HG03520 (cell line): ENCODE results near the gene ANO5.

Experiments used
- ATAC-seq: cut with Tn5 transposase; IDR thresholded peaks from one replicate; pipeline ENCODE4 v1.9.1; 2021; ENCODE audit warnings: mild to moderate bottlenecking, moderate library complexity; ENCODE audit not compliant: unreplicated experiment

Gene ANO5, protein sequence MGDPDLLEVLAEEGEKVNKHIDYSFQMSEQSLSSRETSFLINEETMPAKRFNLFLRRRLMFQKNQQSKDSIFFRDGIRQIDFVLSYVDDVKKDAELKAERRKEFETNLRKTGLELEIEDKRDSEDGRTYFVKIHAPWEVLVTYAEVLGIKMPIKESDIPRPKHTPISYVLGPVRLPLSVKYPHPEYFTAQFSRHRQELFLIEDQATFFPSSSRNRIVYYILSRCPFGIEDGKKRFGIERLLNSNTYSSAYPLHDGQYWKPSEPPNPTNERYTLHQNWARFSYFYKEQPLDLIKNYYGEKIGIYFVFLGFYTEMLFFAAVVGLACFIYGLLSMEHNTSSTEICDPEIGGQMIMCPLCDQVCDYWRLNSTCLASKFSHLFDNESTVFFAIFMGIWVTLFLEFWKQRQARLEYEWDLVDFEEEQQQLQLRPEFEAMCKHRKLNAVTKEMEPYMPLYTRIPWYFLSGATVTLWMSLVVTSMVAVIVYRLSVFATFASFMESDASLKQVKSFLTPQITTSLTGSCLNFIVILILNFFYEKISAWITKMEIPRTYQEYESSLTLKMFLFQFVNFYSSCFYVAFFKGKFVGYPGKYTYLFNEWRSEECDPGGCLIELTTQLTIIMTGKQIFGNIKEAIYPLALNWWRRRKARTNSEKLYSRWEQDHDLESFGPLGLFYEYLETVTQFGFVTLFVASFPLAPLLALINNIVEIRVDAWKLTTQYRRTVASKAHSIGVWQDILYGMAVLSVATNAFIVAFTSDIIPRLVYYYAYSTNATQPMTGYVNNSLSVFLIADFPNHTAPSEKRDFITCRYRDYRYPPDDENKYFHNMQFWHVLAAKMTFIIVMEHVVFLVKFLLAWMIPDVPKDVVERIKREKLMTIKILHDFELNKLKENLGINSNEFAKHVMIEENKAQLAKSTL

DNA sequence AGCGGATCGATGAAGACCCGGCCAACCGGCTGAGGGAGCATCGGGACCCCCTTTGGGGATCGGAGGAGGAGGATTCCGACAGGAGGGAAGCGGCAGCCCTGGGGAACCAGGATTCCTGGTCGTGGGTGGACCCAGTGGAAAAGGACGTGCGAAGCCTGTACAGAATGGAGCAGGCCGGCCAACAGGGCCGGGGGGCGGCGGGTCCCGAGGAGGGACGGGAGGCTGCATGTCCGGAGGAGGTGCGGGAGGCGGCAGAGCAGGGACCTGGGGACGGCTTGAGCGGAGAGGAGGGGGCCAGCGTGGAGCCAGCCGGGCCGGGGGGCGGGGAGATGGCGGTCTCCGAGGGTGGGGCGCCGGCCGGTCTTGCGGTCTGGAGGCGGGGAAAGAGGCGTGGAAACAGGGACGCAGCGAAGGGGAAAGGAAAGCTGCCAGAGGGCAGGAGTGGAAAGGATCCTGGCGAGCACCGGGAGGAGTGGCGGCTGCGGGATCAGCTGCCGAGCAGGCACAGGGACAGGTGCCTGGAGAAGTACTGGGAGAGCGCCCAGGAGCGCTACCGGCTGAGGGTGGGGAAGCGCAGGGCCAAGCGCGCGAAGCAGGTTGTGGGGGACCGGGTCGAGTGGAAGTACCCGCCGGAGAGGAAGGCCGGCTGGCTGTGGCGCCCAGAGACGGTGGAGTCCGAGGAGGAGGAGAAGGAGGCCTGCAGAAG lies at the start of gene ANO5:
Gene ANO5, plus strand, starts transcription at position 444 of the 706 bp plus-strand sequence. CDS start 408 bp downstream, outside the sequence.
- peak; percentile 30 for ATAC-seq

DNA sequence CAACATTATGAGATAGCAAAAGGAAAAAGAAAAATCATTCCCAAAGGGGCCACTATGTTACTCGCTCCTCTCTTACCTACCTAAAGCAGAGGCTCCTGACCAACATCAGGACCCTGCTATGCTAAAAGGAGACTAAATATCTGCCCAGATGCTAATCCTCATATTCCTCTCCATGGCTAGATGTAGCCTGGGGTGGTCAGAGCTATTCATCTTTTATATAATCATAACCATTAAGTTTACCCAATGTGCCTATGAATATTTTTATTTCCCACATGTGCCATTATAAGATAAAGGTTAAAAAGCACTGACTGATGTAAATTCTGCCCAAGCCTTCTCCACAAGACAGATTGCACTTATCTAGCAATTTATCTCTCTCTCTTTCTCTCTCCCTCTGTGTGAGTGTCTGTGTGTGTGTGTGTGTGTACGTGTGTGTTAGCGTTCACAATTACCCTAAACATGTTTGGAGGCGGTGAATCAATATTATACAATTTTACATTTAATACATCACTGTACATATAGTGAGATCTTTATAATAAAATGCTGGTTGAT lies 41.2 kb upstream of the ANO5 start:
- ATAC-seq, result no peak

DNA sequence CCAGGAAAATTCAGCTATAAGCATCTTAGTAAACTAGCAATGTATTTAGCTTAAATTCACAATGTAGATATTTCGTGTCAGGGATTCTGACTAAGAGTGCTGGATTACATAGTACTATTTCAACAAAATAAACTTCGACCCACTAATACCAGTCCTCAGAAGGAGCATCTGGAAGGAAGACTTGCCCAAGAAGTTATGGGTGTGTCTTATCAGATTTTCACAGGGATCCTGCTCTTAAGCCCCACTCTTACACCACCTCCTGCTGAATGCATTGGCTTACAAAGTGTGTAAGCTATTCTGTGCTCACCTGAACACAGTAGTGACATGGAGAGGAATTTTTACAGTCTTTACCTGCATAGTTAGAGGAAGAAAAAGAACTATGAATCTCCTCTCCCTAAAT lies 35.4 kb upstream of the ANO5 start:
- no peak for ATAC-seq

DNA sequence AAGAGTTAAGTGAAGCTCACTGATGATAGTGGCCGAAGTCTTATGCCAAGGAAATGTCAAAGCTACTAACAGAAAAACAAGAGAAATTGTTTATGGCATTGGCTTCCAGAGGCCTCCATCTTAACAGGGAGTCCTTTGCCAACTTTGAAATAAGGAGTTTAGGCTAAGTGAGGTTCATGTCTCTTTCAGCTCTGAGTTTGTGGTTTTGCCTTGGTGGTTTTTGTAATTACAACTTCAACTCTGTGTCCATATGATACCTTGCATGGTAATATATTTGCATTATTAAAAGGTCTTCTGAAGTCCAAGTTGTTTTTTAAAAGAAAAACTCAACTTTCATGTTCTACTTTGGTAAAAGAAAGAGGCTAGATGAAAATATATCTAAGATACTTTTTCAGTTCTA lies 31.4 kb upstream of the ANO5 start:
- ATAC-seq, result no peak

DNA sequence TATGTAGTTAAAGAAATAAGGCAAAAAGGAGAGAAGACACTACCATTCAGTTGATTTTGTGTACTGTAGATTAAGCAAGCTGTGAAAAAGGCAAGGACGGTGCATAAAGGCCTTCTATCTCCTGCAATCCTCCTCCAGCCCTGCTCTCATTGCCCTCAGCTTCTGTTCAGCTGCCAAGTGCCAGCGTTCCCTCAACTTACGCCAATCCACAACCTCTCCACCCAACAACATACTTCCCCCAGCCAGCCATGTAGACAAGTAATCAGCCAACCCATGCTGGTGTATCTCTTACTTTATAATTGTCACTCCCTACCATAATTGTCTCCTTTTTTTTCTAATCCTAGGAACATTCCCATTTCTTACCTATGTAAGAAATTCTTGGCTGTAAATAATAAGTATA lies 30.1 kb upstream of the ANO5 start:
- ATAC-seq, result no peak

DNA sequence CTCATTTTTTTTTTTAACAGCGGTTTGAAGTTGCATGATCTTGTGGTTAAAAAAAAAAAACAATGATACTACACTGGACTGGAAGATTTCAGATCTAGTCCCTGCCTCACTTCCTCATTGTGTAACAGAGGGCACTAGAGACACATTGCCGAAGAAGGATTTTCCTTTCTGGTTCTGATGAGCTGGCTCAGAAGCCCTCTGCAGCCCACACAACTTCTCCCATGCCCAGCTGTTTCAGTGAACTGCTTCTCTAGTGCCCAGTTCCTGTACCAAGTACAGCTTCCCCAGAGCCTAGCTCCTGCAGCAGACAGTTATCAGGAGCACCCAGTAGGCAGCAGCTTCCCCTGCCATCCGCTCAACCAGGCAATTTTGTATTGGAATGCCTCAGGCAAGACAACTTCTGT lies 29.5 kb upstream of the ANO5 start:
- ATAC-seq, result peak; percentile 82

DNA sequence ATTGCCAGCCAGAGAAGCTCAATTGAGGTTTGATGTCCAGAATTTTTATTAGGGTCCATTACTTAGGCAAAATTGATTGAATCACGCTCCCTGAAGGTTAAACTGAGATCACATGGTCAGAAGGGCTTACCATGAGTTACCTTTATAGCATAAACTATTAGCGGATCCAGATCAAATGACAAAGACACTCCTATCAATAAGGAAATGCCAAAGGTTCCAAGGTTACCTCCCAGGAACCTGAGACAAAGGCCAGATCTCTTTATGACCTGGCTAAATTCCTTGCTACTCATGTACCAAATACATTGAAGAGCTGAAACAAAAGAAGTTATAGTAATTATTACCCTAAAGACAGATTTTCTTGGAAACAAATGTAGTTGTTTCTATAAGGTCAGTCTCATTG lies 27.8 kb upstream of the ANO5 start:
- ATAC-seq, result no peak

DNA sequence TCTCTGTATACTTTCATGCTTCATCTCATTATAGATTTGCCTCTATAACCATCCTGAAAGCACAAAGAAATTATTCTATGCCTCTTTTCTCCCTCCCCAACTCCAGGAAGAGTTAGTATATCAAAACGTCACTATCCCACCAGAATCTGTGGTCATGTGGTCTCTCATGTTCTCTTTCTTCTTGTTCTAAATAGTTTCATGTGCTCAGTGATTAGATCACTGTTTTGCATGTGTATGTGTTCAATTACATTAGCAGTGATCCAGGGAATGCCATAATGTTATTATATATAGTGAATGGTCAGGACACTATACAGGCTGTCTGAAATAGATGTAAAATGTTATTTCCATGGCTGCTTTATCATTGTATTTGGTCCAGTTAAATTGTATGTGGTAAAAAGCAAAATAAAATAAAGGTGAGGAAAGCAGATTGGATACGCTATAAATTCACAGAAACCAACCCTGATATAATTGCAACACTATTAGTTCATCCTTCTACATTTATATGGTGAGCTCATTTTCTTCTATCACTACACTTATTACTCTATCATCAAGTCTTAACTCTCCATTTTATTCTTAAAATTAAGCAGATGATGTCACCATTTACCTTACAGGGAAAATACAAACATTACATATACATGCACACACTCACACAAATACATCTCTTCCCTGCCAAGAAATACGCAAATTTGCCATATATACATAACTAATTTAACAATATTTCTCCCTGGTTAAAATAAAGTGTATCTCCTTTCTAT lies 26.9 kb upstream of the ANO5 start:
- no peak for ATAC-seq

DNA sequence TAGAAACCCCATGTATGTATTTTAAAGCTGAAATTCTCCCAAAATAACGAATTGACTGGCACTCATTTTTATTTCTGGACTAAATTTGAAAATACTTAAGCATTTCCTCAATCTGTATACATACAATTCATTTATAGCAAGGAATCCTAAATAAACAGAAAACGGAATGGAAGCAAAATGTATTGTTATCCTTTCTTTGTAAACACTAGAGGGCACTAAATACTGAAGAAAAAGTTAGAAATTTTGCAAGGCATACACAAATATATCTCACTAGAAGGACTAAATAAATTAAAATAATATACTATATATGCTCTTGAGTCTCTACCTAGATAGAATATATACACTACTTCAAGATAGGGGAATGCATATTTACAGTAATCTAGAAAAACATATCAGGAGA lies 23.1 kb upstream of the ANO5 start:
- no peak for ATAC-seq

DNA sequence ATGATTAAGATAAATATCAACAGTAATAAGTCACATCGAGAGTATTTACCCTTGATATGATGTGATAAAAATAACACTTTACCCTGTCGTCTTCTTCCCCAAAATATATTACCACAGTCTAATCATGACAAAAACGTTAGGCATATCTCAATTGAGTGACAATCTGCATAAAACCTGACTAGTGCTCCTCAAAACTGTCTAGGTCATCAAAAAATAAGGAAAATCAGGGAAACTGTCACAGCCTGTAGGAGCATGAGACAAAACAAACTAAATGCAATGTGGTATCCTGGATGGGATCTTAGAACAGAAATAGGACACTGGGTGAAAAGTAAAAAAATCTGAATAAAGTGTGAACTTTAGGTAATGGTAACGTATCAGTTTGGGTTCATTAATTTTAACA lies 19.4 kb upstream of the ANO5 start:
- no peak for ATAC-seq

DNA sequence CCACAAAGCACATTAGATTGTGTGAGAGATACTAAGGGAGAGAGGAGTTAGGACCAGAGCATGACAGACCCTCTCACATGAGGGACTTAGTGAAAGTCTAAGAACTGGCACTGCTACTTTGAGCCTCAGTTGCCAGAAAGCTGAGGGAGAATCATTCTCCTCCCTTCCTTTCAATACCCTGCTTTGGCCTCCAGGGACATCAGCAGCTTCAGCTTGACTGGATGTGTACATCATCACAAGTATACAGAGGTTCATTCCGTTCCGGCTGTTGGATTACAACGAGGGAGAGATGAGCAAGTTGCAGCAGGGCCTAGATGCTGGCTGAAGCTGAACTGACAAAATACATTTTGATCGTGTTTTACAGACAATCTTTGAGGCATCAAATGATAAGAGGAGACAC lies 15.7 kb upstream of the ANO5 start:
- no peak for ATAC-seq

DNA sequence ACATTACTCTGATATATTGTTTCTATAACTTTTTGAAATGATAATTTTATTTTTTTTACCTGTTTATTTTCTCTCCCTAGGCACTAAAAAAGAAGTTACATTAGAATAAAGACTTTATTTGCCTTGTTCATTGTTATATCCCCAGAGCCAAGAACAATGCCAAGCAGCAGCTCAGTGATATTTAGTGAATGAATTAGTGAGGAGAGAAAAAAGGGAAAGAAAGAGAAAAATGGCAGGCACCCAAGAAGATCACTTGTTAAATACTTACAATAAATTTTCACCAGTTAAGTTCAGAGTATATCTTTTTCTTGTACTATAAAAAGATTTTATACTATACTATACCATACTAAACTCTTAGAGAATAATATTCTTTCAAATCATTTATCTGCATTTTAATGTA lies 13.3 kb upstream of the ANO5 start:
- no peak for ATAC-seq

DNA sequence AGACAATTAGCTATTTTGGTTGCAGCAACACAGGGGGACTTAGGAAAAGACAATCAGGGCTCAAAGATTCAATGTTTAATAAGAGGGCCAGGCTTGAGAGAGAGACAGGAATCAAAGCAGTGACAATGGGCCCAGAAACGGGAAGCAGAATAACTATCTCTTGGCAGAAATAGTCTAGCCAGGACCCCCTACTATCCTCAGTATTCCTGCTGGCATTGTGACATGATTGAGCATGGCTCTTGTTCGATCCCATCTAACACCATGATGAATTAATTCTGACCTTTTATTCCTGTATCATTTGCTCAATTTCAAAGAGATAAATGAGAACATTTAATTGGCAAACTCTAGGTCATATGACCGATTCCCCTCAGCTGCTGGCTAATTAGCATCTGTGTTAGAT lies 12.8 kb upstream of the ANO5 start:
- no peak for ATAC-seq

DNA sequence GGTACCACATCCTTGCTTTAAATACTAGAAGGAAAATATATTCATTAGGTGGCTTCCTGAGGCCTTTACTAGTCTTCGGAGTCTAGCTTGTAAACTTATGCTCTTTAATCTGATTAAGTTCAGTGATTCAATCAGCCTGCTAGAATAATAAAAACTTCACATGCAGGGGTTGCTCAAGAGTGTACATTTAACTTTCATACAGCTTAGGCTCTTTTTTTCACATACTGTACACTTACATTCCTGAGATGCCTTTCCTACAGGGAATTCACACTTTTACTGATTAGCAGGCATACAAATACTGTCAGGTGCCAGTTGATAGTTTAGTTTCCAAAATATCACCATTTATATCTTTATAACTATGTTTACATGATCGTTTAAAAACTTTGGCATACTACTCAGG lies 3.2 kb upstream of the ANO5 start:
- ATAC-seq, result no peak

DNA sequence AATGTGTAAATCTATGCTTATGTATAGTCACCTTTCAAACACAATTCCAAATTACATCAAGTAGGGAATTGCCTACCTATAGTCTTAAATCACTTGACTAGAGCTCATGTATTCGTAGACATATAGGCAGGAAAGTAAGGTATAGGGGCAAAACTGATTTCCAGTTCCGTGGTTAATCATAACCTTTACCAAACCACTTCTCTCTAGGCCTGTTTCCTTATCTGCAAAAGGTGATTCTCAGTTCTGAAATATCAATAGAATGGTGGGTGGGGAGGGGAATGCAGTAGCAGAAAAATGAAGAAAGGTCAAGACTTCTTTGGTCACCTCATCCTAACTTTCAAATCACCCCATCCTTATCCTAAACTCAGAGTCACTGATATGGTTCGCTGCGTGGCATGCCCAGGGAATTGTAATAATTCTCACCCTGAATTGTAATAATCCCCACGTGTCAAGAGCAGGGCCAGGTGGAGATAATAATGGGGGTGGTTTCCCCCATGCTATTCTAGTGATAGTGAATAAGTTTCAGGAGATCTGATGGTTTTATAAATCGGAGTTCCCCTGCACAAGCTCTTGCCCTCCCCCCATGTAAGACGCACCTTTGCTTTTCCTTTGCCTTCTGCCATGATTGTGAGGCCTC lies 1.9 kb upstream of the ANO5 start:
- peak; percentile 43 for ATAC-seq

DNA sequence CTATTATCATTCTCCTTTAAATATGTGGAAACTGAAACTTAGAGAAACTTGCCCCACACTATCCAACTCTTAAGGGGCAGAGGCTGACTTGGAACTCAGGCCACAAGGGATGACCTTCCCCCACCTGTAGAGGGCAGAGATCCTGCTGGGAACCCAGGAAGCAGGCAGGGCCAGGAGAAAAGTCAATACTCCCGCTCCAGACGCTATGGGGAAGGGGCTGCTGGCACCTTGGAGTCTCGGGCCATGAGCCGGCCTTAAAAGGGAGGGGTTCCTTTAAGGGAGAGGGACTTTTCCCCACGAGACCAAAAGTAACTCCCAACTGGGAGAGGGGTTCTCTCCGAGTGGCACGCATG lies 620 bp upstream of the ANO5 start:
- ATAC-seq, result no peak

DNA sequence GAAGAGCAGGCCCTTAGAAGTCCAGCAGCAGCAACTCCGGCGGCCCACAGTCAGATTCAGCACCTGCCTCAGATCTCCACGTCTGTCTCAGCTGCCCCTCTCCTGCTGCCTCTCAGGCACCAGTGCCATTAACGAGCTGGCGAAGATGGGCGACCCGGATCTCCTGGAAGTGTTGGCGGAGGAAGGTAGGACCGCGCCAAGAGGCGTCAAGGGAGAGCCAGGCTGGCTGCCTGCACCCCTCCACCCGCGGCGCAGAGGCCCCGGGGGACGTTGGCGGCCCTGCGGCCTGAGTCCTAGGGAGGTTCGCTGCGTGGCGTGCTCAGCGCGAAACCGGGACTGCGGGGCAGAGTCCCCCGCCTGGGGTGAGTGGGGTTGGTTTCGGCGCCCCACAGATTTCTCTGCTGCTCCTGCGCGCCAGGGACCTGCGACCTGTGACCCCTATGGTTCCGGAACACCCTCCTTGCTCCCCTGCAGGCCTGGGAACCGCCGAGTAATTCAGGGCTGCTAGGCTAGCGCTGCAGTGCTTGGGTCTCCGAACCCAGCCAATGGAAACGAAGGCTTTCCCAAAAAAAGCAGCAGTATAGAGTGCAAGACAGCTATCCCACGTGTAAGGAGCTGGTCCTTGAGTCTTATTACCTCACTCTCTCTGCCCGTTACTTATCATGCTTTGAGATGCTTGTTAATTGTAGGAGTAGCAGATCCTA lies 615 bp downstream of the ANO5 start:
- ATAC-seq, result peak; percentile 30

DNA sequence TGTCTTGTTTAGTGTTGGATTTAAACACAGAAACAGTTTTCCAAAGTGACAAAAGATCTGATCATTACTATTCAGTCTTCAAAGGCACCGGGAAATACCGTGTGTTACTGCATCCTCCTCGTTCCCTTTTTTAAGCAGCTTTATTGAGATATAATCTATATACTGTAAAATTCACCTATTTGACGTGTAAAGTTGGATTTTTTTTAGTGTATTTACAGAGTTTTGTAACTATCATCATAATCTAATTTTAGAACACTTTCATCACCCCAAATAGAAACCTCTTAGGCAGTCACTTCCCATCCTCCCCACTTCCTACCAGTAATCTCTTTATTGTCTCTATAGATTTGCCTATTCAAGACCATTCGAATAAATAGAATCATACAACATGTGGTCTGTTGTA lies 1.4 kb downstream of the ANO5 start:
- ATAC-seq, result no peak

DNA sequence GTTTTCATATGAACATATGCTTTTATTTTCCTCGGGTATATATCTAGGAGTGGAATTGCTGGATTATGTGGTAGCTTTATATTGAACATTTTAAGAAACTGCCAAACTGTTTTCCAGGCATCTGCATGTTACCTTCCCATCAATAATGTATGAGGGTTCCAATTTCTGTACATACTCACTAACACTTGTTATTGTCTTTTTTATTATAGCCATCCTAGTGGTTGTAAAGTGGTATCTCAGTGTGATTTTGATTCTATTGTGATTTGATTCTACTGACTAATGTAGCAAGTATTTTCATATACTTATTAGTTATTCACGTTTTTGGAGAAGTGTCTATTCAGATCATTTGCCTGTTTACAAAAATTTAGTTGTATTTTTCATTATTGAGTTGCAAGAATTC lies 2.0 kb downstream of the ANO5 start:
- no peak for ATAC-seq
